ENCODE measurements around the gene RBM17.

GRCh38 chr10:6083523-6084475 is 5.0 kb upstream of the RBM17 start:
- TF ChIP-seq POLR2AphosphoS5 (IDR thresholded peaks at IDR 0.05) = no peak
- no peak for TF ChIP-seq CTCF (IDR thresholded peaks at IDR 0.05)
- no peak for TF ChIP-seq EP300 (IDR thresholded peaks at IDR 0.05)
